Activated CD4-positive, alpha-beta T cell treated with anti-CD3 and anti-CD28 coated beads, Interleukin-2, amount 10 ng/mL, durations not matched to agents 7 days and 5 days (primary cell): Measurements from ENCODE around the gene BCL2. TPM values are rescaled to one million over a fixed set of nuclear protein-coding genes. Genes with fewer than 3 reads are reported as not detected.

Source experiments
- CTCF ChIA-PET: fragments of 350-600 bp; sonication (Branson Sonifier 250); formaldehyde crosslinking; loops from one replicate; lab custom pipeline; 2021; ENCODE audit warnings: antibody characterized with exemption; lab: Charles Lee
- POLR2A ChIA-PET: fragments of 350-600 bp; sonication (Branson Sonifier 250); formaldehyde crosslinking; loops from one replicate; lab custom pipeline; 2021; ENCODE audit warnings: antibody characterized with exemption; lab: Charles Lee
- DNase-seq: peaks from one replicate; pipeline ENCODE4 v3.0.0-alpha.2; 2020
- H3K27ac Mint-ChIP-seq: one replicate; pipeline ENCODE4 v1.8.0; 2021; ENCODE audit warnings: mild to moderate bottlenecking, moderate library complexity, mixed read lengths
- H3K27me3 Mint-ChIP-seq: one replicate; pipeline ENCODE4 v1.8.0; 2021; ENCODE audit warnings: mixed read lengths
- H3K36me3 Mint-ChIP-seq: one replicate; pipeline ENCODE4 v1.8.0; 2021; ENCODE audit warnings: low read depth, mixed read lengths
- H3K4me1 Mint-ChIP-seq: one replicate; pipeline ENCODE4 v1.8.0; 2021; ENCODE audit warnings: mixed read lengths
- H3K4me3 Mint-ChIP-seq: one replicate; pipeline ENCODE4 v1.8.0; 2021; ENCODE audit warnings: mild to moderate bottlenecking, moderate library complexity, mixed read lengths
- H3K9me3 Mint-ChIP-seq: one replicate; pipeline ENCODE4 v1.8.0; 2021; ENCODE audit warnings: mixed read lengths
- total RNA-seq, 2 experiments: library from RNA; stranded (reverse); gene quantifications; one replicate each; pipeline ENCODE4 v1.2.3, GENCODE V29; 2021

BCL2 gene
- total RNA-seq, 2 experiments from 2014 or later = 113 to 119 TPM

DNA sequence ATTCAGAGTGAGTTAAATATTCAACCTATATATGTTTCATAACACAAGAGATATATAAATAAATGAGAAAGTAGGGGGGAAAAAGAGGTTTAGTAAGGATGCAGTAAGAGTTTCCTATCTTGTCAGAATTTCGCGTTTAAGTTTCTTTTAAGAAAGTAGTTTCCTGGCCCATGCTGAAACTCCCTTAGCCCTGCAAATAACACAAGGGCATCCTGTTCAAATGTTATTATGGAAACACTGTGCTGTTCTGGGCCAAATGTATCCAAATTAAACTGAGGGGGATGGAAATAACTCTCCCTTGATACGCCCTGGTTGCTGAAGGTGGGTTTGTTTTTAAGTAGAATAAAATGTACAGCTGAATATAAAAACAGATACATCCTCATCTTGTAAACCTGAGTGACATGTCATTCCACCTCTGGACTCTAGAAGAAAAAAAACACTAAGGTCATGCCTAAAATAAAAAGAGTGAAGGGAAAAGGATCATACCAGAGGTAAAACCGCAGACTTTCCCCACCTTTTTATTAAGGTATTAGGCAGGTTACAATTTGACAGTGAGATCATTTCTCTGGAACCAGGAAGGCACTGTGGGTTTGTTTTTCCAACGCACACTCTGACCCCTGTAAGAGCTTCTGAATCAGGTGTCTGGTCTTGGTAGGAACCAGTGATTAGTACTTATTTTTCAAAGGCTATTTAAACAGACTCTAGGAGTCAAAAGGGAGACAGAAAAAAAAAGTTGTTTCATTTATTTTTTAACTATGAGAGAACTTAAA lies 16.7 kb downstream of the BCL2 start:
- POLR2A ChIA-PET = no interaction called here
- CTCF ChIA-PET = interaction anchor here (0.6 to 4.2 kb wide), 2 partner anchors 15 to 479 kb away, joined by 5 to 22 read pairs; no protein-coding TSS in a partner anchor
- H3K36me3 Mint-ChIP-seq = peaks cover 80% of the 10 kb centered on the region
- DNase-seq = no peak
- peak overlapping the region; percentile 41 for H3K4me3 Mint-ChIP-seq
- H3K4me1 Mint-ChIP-seq = peaks cover 92% of the 10 kb centered on the region
- no peaks in the 10 kb centered on the region for H3K9me3 Mint-ChIP-seq
- no peaks in the 10 kb centered on the region for H3K27me3 Mint-ChIP-seq
- peak overlapping the region; percentile 81 for H3K27ac Mint-ChIP-seq

- DNase-seq = no peak
- CTCF ChIA-PET = interaction anchor here (0.6 to 4.2 kb wide), 3 partner anchors 16 to 478 kb away, joined by 3 to 22 read pairs (median 5); no protein-coding TSS in a partner anchor
- POLR2A ChIA-PET = no interaction called here
- peak overlapping the region; percentile 81 for H3K27ac Mint-ChIP-seq
- H3K9me3 Mint-ChIP-seq = no peaks in the 10 kb centered on the region
- H3K4me1 Mint-ChIP-seq = peaks cover 91% of the 10 kb centered on the region
- no peaks in the 10 kb centered on the region for H3K27me3 Mint-ChIP-seq
- H3K4me3 Mint-ChIP-seq = peak overlapping the region; percentile 41
- peaks cover 81% of the 10 kb centered on the region for H3K36me3 Mint-ChIP-seq
These were observed 17.3 kb downstream of the BCL2 start for GRCh38 chr18:63302220-63302619.

DNA sequence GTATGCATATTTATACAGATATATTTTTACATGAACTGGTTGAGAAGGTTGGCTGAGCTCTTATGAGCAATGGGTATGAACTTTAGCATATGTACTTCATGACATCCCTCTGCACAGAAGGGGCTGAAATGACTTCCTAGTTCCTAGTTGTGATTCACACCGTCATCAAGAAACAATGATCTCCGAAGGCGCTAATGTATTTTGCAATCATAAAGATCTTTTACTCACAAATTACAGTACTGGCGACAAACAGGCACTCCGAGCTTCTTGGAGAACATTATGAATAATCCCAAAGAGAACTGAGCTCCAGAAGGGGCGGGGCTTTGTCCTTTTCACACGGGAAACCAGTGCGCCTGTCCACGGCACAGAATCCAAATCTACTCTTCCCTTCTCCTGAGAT lies 18.1 kb downstream of the BCL2 start:
- Mint-ChIP-seq H3K36me3 (peaks cover 80% of the 10 kb centered on the region), H3K9me3 (no peaks in the 10 kb centered on the region), H3K27ac (peak overlapping the region; percentile 59), H3K4me1 (peaks cover 85% of the 10 kb centered on the region), H3K4me3 (no peak overlapping the region), H3K27me3 (no peaks in the 10 kb centered on the region)
- ChIA-PET POLR2A (no interaction called here), CTCF (interaction anchor here (0.7 to 4.2 kb wide), 3 partner anchors 9 to 19 kb away, joined by 3 to 22 read pairs (median 3); no protein-coding TSS in a partner anchor)
- no peak for DNase-seq

- H3K9me3 Mint-ChIP-seq = no peaks in the 10 kb centered on the region
- POLR2A ChIA-PET = interaction anchor here (0.6 kb wide), 1 partner anchor 23 kb away, joined by 5 read pairs; no protein-coding TSS in a partner anchor
- peak; percentile 59 for DNase-seq
- peaks cover 82% of the 10 kb centered on the region for H3K36me3 Mint-ChIP-seq
- CTCF ChIA-PET = interaction anchor here (0.6 to 4.2 kb wide), 7 partner anchors 8 to 113 kb away, joined by 3 to 22 read pairs (median 3); no protein-coding TSS in a partner anchor
- peaks cover 86% of the 10 kb centered on the region for H3K4me1 Mint-ChIP-seq
- peak overlapping the region; percentile 90 for H3K27ac Mint-ChIP-seq
- H3K4me3 Mint-ChIP-seq = peak overlapping the region; percentile 55
- no peaks in the 10 kb centered on the region for H3K27me3 Mint-ChIP-seq
These were observed 19.5 kb downstream of the BCL2 start for GRCh38 chr18:63299837-63300745.

DNA sequence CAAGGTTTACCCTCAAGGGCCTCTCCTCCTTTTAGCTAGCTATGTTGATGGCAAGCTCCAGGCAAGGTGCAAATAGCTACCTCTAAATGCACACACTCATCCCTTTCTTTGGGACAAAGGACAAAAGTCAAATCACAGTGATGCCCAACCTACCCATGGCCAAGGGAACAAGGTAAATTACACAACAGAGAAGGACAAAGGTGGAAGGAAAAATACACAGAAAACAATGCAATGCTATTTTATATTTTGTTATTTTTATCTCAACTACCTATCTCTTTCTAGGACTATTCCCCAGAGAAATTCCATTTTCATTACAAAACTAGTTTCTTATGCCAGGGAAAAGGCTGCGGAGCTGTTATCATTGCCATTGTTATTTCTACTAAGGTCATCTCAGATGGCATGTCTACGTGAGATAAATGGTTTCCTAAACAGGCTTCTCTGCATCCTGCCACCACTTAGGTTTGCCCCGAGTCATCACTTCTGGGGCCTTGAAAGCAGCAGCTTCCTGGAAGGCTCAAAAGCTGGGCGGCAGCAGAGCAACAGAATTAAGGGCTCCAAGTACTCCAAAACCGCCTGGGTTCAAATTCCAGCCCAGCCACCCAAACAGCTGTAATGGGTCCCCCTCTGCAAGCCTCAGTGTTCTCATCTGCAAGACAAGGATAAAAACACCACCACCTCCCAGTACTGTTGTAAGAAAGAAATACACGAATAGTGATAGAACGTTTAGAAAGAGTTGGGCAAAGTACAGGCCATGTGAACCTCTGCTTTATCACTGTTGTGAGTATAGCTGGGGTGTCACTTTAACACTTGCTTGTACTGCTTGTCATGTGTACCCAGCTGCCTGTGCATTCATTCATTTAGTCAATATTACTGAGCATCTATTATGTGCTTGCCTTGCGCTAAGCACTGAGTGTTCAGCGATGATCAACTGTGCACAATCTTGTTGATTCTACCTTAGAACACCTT lies 20.9 kb downstream of the BCL2 start:
- POLR2A ChIA-PET = no interaction called here
- Mint-ChIP-seq H3K9me3 (no peaks in the 10 kb centered on the region), H3K4me3 (peak overlapping the region; percentile 55), H3K36me3 (peaks cover 79% of the 10 kb centered on the region), H3K27ac (peak overlapping the region; percentile 90), H3K4me1 (peaks cover 81% of the 10 kb centered on the region), H3K27me3 (no peaks in the 10 kb centered on the region)
- CTCF ChIA-PET = interaction anchor here (0.6 to 1.9 kb wide), 12 partner anchors 8 to 111 kb away, joined by 3 to 8 read pairs (median 3); no protein-coding TSS in a partner anchor
- DNase-seq = peak; percentile 58

- peaks cover 83% of the 10 kb centered on the region for H3K4me1 Mint-ChIP-seq
- no peaks in the 10 kb centered on the region for H3K9me3 Mint-ChIP-seq
- no peaks in the 10 kb centered on the region for H3K27me3 Mint-ChIP-seq
- H3K4me3 Mint-ChIP-seq = no peak overlapping the region
- CTCF ChIA-PET = interaction anchor here (0.8 to 1.9 kb wide), 7 partner anchors 9 to 28 kb away, joined by 3 to 8 read pairs (median 3); no protein-coding TSS in a partner anchor
- peaks cover 84% of the 10 kb centered on the region for H3K36me3 Mint-ChIP-seq
- POLR2A ChIA-PET = no interaction called here
- DNase-seq = no peak
- H3K27ac Mint-ChIP-seq = peak overlapping the region; percentile 90
These were observed 21.7 kb downstream of the BCL2 start for GRCh38 chr18:63297687-63298399.

- H3K4me3 Mint-ChIP-seq = no peak overlapping the region
- H3K9me3 Mint-ChIP-seq = no peaks in the 10 kb centered on the region
- ChIA-PET CTCF (interaction anchor here (1.8 kb wide), 1 partner anchor 24 kb away, joined by 8 read pairs; no protein-coding TSS in a partner anchor), POLR2A (no interaction called here)
- peaks cover 76% of the 10 kb centered on the region for H3K4me1 Mint-ChIP-seq
- DNase-seq = no peak
- H3K36me3 Mint-ChIP-seq = peaks cover 72% of the 10 kb centered on the region
- H3K27ac Mint-ChIP-seq = peak overlapping the region; percentile 28
- H3K27me3 Mint-ChIP-seq = no peaks in the 10 kb centered on the region
These were observed 25.6 kb downstream of the BCL2 start for GRCh38 chr18:63293935-63294334.

- Mint-ChIP-seq H3K27me3 (no peaks in the 10 kb centered on the region), H3K27ac (peak overlapping the region; percentile 27), H3K4me1 (peaks cover 67% of the 10 kb centered on the region), H3K36me3 (peaks cover 63% of the 10 kb centered on the region), H3K9me3 (no peaks in the 10 kb centered on the region), H3K4me3 (peak overlapping the region; percentile 7)
- DNase-seq = no peak
- ChIA-PET CTCF (interaction anchor here (0.8 to 1.8 kb wide), 4 partner anchors 12 to 30 kb away, joined by 3 to 8 read pairs (median 6); no protein-coding TSS in a partner anchor), POLR2A (no interaction called here)
These were observed 26.5 kb downstream of the BCL2 start for GRCh38 chr18:63292831-63293683.

- Mint-ChIP-seq H3K4me3 (peak overlapping the region; percentile 67), H3K4me1 (peaks cover 57% of the 10 kb centered on the region), H3K27me3 (no peaks in the 10 kb centered on the region), H3K36me3 (peaks cover 49% of the 10 kb centered on the region), H3K27ac (peak overlapping the region; percentile 85), H3K9me3 (no peaks in the 10 kb centered on the region)
- DNase-seq = no peak
- ChIA-PET CTCF (no interaction called here), POLR2A (no interaction called here)
These were observed 28.3 kb downstream of the BCL2 start for GRCh38 chr18:63291278-63291677.

GRCh38 chr18:63290821-63291200 lies 28.8 kb downstream of the BCL2 start:
- Mint-ChIP-seq H3K36me3 (peaks cover 45% of the 10 kb centered on the region), H3K4me3 (peak overlapping the region; percentile 67), H3K27ac (peak overlapping the region; percentile 85), H3K9me3 (no peaks in the 10 kb centered on the region), H3K4me1 (peaks cover 56% of the 10 kb centered on the region), H3K27me3 (no peaks in the 10 kb centered on the region)
- peak; percentile 64 for DNase-seq
- ChIA-PET CTCF (interaction anchor here (0.9 to 1.1 kb wide), 2 partner anchors 17 to 19 kb away, joined by 3 to 4 read pairs; no protein-coding TSS in a partner anchor), POLR2A (no interaction called here)
